Measurements from ENCODE around the gene DOCK10.

GRCh38 chr2:225064362-225064761 is 22.1 kb upstream of the DOCK10 start:
- no peak for TF ChIP-seq POLR2A (IDR thresholded peaks at IDR 0.05; ENCODE audit: low read length)
- no peak for TF ChIP-seq GATA1 (IDR thresholded peaks at IDR 0.05; ENCODE audit: low read depth, low read length)

Data from erythroblast (primary cell).